Thyroid gland (tissue), 4 donors: ENCODE data around the gene AADAT. TPM values are rescaled to one million over a fixed set of nuclear protein-coding genes. Genes with fewer than 3 reads are reported as not detected.

Source experiments
- DNase-seq, 2 donors: peaks; one replicate each; pipeline ENCODE4 v3.0.0-alpha.2; 2019
- H3K27ac ChIP-seq, 3 donors: fragments of 200-600 bp; sonication (generic); 1 replicate in 2 of 3; 2 replicates in 1 of 3; pipeline ENCODE4 v1.5.1; 2016 to 2019; ENCODE audit warnings: mild to moderate bottlenecking in 1 of 3, moderate library complexity in 1 of 3
- H3K27me3 ChIP-seq: fragments of 200-600 bp; sonication (generic); one replicate; pipeline ENCODE4 v1.5.1; 2019
- H3K36me3 ChIP-seq, 2 donors: fragments of 200-600 bp; sonication (generic); one replicate each; pipeline ENCODE4 v1.5.1; 2016 to 2019
- H3K4me1 ChIP-seq, 2 donors: fragments of 200-600 bp; sonication (generic); one replicate each; pipeline ENCODE4 v1.5.1; 2017 to 2019
- H3K4me3 ChIP-seq, 3 donors: fragments of 200-600 bp; sonication (generic); replicated peaks in 1 of 3; 1 replicate in 2 of 3; 2 replicates in 1 of 3; pipeline ENCODE4 v1.5.1; 2016; ENCODE audit warnings: mild to moderate bottlenecking in 1 of 3
- H3K9me3 ChIP-seq: fragments of 200-600 bp; sonication (generic); one replicate; pipeline ENCODE4 v1.5.1; 2017
- POLR2A ChIP-seq, 2 donors: fragments of 450-650 bp; IDR thresholded peaks; one replicate each; pipeline ENCODE4 v1.6.1; 2017; ENCODE audit warnings: antibody characterized with exemption in 2 of 2, mild to moderate bottlenecking in 2 of 2, moderate library complexity in 1 of 2
- WGBS, 2 donors: methylation state at CpG; one replicate each; pipeline ENCODE4 v1.1.5; 2017; 5-methylcytosine and 5-hydroxymethylcytosine counted together
- intact Hi-C: fragments of 100-400 bp; cut with DNase I; formaldehyde crosslinking; loops from one replicate; pipeline ENCODE4 v1.15.1; 2023
- total RNA-seq, 4 donors: library from RNA; depleted of rRNA; stranded (reverse); fragments of >200 nt; gene quantifications; one replicate each; pipeline ENCODE4 v1.2.3, GENCODE V29; 2016
- TF ChIP-seq, protein P1 (sequence below), 6 experiments: fragments of 200-600 bp in 3 of 6; fragments of 450-650 bp in 3 of 6; sonication (generic) in 3 of 6; IDR thresholded peaks; one replicate each; pipeline ENCODE4 v1.5.1; 2016 to 2019; ENCODE audit warnings: antibody characterized with exemption in 6 of 6, mild to moderate bottlenecking in 2 of 6, inconsistent platforms in 1 of 6, moderate library complexity in 1 of 6

AADAT gene
- total RNA-seq, 4 donors from 2014 or later: 5.7 to 12.1 (median 8.9) TPM

DNA sequence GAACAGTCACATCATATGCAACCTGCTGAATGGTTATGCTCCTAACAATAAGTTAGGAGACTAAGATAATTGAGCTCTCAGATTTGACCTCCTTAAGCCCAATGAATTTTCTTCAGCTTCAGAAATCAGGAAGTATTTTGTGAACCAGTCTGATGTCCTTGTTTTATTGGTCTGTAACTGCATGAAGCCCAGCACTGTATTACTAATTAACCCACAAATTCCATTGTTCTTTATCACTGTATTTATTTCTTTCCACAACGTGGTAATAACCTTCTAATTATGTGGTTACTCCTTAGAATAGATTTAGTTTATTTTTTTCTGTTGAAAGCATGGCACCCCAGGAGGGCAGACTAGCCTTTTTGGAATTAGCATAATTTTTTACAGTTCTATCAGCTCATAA, 59.6 kb downstream of the AADAT start:
- Histone ChIP-seq H3K27me3 (no peaks in the 10 kb centered on the region), H3K36me3 (no peaks in the 10 kb centered on the region), H3K4me3 (no peak overlapping the region), H3K4me1 (peaks cover 0 to 5% of the 10 kb centered on the region in 2 donors), H3K27ac (no peak overlapping the region), H3K9me3 (no peaks in the 10 kb centered on the region)
- TF ChIP-seq, protein P1, sequence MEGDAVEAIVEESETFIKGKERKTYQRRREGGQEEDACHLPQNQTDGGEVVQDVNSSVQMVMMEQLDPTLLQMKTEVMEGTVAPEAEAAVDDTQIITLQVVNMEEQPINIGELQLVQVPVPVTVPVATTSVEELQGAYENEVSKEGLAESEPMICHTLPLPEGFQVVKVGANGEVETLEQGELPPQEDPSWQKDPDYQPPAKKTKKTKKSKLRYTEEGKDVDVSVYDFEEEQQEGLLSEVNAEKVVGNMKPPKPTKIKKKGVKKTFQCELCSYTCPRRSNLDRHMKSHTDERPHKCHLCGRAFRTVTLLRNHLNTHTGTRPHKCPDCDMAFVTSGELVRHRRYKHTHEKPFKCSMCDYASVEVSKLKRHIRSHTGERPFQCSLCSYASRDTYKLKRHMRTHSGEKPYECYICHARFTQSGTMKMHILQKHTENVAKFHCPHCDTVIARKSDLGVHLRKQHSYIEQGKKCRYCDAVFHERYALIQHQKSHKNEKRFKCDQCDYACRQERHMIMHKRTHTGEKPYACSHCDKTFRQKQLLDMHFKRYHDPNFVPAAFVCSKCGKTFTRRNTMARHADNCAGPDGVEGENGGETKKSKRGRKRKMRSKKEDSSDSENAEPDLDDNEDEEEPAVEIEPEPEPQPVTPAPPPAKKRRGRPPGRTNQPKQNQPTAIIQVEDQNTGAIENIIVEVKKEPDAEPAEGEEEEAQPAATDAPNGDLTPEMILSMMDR (IDR thresholded peaks at IDR 0.05): no peak
- TF ChIP-seq POLR2A (IDR thresholded peaks at IDR 0.05): no peak
- intact Hi-C loops: no loop called here
- DNase-seq: no peak
- WGBS, 2 donors: 62 to 65% methylated on average over 1 of the region's 1 CpG

DNA sequence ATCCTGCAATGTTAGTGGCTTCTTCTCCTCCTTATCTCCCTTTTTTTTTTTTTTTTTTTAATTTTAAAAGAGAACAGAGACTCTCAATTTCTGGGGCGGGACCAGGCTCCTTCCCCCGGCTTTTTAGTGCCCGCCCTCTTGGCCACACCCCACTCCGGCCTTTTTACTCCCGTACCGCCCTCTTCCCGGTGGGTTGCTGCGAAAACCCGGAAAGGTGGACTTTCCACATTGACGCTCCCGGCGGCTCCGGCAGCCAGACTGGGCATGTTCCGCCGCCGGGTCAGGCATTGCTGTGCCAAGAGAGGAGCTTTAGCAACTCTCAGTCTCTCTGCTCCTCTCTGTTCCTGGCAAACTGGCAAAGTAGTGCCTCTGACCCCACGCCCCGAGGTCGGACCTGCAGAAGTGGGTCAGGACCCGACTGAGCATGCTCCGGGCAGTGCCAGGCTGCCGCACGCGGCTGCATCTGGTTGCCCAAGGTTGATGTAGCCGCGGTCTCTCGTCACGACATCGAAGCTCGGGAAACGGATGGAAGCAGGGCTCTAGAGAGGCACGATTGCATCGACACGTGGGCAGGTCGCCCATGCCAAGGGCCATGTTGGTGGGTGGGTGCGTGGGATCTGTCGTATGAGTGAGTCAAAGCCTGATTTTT, 62.5 kb downstream of the AADAT start:
- intact Hi-C loops: no loop called here
- Histone ChIP-seq H3K36me3 (no peaks in the 10 kb centered on the region), H3K4me3 (peak overlapping the region in 2 of 3 donors; percentile 87 to 93), H3K4me1 (peaks cover 0 to 5% of the 10 kb centered on the region in 2 donors), H3K9me3 (no peaks in the 10 kb centered on the region), H3K27me3 (no peaks in the 10 kb centered on the region), H3K27ac (peak overlapping the region in 2 of 3 donors; percentile 75 to 86)
- 3 to 4% methylated on average over 36 to 37 of the region's 37 CpGs for whole genome bisulfite sequencing, 2 donors
- peak; percentile 93 to 95 for DNase-seq
- TF ChIP-seq, protein P1 (IDR thresholded peaks at IDR 0.05): peak in 1 of 6 experiments; percentile 20
- TF ChIP-seq POLR2A (IDR thresholded peaks at IDR 0.05): no peak

DNA sequence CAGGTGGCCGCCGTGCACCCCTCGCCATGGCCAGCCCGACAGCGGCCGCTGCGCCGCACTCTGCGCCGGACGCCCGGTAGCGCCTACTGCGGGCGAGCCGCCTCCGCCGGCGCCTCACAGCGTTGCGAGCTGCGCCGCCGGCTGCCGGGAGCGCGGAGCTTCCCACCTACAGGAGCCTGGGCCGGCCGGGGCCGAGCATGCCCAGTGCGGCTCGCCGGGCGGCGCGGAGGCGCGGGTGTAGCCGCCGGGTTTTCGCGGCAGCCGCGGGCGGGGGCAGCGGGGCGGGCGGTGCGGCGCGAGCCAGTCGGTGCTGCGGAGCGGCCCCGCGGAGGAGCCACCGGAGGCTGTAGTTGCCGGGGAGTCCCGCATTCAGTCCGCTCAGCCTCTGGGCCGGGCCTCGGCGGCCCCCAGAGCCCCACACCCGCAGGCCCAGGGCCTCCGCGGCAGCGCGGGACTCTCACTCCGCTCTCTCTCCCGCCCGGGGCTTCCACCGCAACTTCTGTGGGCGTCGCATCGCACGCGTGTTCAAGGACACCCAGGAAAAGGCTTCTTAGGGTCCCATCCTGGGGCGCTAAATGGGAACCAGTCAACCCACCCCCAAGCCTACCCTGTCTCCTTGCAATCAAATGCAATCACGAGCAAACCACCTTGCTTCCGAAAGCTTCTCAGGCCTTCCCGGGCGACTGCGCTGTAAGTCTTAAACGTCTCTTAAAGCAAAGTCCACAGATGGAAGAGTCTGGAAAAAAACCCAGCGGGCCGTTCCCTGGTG, 63.3 kb downstream of the AADAT start, which contains the start of gene MFAP3L:
MFAP3L (minus strand) TSS at position 143 of the 769 bp plus-strand sequence. CDS start 20,518 bp downstream, outside the sequence.
- DNase-seq: peak; percentile 87 to 89
- intact Hi-C loops: no loop called here
- peak within 1 kb of the TSS; percentile 58 to 86 (median 75) for H3K27ac ChIP-seq
- H3K9me3 ChIP-seq: no peaks in the 10 kb centered on the region
- WGBS, 2 donors: 1% methylated on average over 13 to 31 of the region's 86 CpGs
- peak within 1 kb of the TSS; percentile 52 to 93 (median 87) for H3K4me3 ChIP-seq
- peaks cover 0 to 5% of the 10 kb centered on the region in 2 donors for H3K4me1 ChIP-seq
- H3K36me3 ChIP-seq: no peaks in the 10 kb centered on the region
- TF ChIP-seq, protein P1 (IDR thresholded peaks at IDR 0.05): peak in 3 of 6 experiments; percentile 6 to 31 (median 29)
- TF ChIP-seq POLR2A (IDR thresholded peaks at IDR 0.05): peak in 1 of 2 donors; percentile 62
- no peaks in the 10 kb centered on the region for H3K27me3 ChIP-seq

DNA sequence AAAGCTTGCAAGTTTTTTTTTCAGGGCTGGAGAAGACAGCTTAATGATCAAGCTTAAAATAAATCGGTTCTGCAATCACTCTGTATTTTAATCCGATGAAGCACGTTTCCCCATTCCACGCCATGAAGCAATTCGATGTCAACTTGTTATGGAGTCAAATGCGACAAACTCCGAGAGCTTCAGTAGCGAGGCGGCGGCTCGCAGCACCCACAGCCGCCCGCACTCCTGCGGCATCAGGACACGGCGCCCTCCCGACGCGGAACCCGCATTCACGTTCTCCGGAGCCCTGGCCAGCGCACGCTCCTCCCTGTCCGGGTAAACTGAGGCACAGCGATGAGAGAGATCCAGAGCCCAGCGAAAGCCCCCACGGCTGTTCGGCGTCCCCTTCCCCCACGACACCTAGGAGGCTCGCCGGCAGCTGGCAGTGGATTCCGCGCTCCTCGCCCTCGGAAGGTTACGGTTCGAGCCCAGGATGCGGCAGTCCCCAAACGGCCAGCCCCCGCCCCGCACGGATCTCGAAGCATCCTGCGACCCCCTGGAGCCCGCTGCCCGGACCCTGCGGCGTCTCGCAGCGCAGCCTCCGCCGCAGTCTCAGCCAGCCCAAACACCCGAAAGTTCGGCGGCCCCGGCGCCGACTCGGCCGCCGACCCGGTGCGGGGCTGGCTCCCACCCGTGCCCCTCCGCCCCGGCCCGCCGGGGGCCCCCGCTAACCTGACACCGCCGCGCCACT, 64.1 kb downstream of the AADAT start:
- peak overlapping the region; percentile 43 to 87 (median 52) for H3K4me3 ChIP-seq
- no peaks in the 10 kb centered on the region for H3K36me3 ChIP-seq
- intact Hi-C loops: no loop called here
- no peaks in the 10 kb centered on the region for H3K9me3 ChIP-seq
- peak overlapping the region in 1 of 3 donors; percentile 39 for H3K27ac ChIP-seq
- peaks cover 0 to 5% of the 10 kb centered on the region in 2 donors for H3K4me1 ChIP-seq
- 11 to 23% methylated on average over 26 to 39 of the region's 74 CpGs for WGBS, 2 donors
- no peaks in the 10 kb centered on the region for H3K27me3 ChIP-seq
- DNase-seq: peak; percentile 6 to 20
- TF ChIP-seq, protein P1 (IDR thresholded peaks at IDR 0.05): no peak
- no peak for TF ChIP-seq POLR2A (IDR thresholded peaks at IDR 0.05)
